ENCODE results near the gene SPNS2.

Gene SPNS2

DNA sequence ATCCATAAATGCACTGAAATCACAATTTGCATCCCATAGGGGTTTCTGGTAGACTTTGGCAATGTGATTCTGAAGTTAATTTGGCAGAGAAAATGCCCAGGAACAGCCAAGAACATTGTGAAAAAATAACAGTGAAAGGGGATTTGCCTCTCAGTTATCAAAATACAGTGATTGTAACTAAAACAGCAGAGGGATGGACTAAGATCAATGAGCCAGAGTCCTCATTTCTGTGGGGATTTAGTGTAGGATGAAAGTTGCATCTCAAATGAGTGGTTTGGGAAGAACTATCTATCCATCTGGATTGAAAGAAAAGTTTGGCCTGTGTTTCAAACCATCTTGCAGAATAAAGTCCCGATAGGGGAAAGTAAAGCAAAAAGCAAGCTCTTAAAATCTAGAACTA, 28.5 kb downstream of the SPNS2 start:
- Mint-ChIP-seq H3K4me3 (no peak overlapping the region), H3K36me3 (ENCODE audit: low read depth) (no peaks in the 10 kb centered on the region), H3K27ac (peak overlapping the region in 2 of 3 experiments; percentile 59 to 68), H3K4me1 (peaks cover 37% of the 10 kb centered on the region), H3K9me3 (no peaks in the 10 kb centered on the region), H3K27me3 (ENCODE audit: low read depth) (peaks cover 9% of the 10 kb centered on the region)
- TF ChIP-seq, protein P1, sequence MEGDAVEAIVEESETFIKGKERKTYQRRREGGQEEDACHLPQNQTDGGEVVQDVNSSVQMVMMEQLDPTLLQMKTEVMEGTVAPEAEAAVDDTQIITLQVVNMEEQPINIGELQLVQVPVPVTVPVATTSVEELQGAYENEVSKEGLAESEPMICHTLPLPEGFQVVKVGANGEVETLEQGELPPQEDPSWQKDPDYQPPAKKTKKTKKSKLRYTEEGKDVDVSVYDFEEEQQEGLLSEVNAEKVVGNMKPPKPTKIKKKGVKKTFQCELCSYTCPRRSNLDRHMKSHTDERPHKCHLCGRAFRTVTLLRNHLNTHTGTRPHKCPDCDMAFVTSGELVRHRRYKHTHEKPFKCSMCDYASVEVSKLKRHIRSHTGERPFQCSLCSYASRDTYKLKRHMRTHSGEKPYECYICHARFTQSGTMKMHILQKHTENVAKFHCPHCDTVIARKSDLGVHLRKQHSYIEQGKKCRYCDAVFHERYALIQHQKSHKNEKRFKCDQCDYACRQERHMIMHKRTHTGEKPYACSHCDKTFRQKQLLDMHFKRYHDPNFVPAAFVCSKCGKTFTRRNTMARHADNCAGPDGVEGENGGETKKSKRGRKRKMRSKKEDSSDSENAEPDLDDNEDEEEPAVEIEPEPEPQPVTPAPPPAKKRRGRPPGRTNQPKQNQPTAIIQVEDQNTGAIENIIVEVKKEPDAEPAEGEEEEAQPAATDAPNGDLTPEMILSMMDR (IDR thresholded peaks at IDR 0.05; ENCODE audit: unreplicated experiment in 3 of 3) = no peak

DNA sequence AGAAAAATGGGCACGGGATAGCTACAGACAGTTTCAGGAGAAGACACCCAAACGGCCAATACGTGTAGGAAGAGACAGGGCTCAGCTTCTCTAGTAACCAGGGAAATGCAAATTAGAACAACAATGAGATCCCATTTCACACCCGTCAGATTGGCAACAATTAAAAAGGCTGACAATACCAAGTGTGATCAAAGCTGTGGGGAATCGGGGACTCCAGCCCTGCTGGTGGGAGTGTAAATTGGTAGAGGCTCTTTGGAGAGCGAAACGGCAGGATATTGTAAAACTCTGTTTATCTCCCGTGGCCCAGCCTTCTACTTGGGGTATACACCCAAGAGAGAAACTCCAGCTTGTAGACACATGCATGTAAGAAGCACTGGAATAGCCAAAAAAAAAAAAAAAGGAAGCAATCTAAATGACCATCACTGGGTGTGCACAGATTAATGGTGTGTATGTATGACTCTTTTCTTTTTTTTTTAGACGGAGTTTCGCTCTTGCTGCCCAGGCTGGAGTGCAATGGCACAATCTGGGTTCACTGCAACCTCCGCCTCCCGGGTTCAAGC, 29.0 kb downstream of the SPNS2 start:
- Mint-ChIP-seq H3K9me3 (no peaks in the 10 kb centered on the region), H3K27me3 (ENCODE audit: low read depth) (peaks cover 9% of the 10 kb centered on the region), H3K27ac (peak overlapping the region in 2 of 3 experiments; percentile 59 to 68), H3K4me1 (peaks cover 36% of the 10 kb centered on the region), H3K36me3 (ENCODE audit: low read depth) (no peaks in the 10 kb centered on the region), H3K4me3 (no peak overlapping the region)
- TF ChIP-seq, protein P1 (IDR thresholded peaks at IDR 0.05; ENCODE audit: unreplicated experiment in 3 of 3) = no peak

DNA sequence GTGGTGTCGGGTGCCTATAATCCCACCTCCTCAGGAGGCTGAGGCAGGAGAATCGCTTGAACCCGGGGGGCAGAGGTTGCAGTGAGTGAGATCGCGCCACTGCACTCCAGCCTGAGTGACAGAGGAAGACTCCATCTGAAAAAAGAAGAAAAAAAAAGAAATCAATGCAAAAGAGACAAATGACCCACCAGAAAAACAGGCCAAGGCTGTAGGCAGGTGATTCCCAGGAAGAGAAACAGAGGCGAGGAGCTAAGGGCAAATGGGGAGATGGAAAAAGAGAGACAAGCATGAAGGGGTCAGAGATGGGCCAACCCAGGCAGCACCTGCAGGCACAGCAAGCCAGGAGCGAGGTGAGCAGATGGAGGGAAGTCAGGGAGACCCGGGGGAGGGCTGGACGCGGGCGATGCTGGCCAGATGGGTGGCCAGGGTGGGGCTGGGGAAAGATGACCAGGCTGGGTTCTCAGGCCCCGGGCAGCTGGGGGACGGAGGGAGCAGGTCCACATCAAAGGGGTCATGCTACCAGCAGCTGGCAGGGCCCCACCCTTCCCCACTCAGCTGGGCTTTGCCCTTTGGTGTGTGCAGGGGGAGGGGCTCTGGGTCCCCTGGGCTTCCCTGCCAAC, 31.0 kb downstream of the SPNS2 start:
- Mint-ChIP-seq H3K4me1 (peaks cover 25% of the 10 kb centered on the region), H3K36me3 (ENCODE audit: low read depth) (no peaks in the 10 kb centered on the region), H3K9me3 (no peaks in the 10 kb centered on the region), H3K27ac (peak overlapping the region in 2 of 3 experiments; percentile 20 to 41), H3K27me3 (ENCODE audit: low read depth) (peaks cover 10% of the 10 kb centered on the region), H3K4me3 (no peak overlapping the region)
- TF ChIP-seq, protein P1 (IDR thresholded peaks at IDR 0.05; ENCODE audit: unreplicated experiment in 3 of 3) = no peak

DNA sequence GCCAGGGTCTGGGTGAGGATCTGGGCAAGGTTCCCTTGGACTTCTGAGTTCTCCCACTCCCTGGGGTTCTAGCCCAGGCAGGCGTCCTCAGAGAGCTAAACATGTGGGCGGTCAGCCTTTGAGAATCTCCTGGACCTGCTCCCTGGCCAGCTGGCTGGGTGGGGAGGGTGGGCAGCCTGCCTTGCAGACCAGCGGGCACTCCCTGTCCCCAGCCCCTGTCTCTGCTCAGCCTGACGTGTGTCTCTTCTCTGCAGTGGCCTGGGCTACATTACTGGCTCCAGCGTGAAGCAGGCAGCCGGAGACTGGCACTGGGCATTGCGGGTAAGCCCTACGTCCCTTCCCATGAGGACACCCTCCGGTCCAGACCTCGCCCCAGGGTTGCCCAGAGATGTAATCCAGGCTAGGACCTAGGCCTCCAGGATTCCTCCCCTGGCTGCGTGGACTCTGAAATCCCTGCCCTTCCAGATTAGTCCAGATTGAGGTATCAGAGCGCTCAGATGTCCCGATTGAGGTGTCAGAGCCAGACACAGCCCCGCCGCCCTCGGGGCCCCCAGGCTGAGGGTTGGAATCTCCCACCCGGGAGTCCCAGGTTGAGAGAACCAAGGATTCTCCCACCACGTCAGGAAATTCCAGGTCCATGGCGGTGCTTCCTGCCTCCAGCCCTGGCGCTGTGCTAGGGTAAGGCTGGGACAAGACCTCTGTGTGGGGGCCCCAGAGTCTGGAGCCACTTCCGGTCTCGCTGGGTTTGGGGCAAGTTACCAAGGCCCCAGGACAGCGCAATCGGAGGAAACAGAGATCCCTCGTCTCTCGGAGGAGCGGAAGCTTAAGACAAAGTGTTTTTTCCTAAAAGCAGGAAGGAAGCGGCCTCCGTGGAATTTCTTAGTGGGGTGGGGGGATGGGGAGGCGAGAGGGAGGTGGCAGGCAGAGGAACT, 32.4 kb downstream of the SPNS2 start:
- peaks cover 10% of the 10 kb centered on the region for H3K27me3 Mint-ChIP-seq (ENCODE audit: low read depth)
- no peaks in the 10 kb centered on the region for H3K9me3 Mint-ChIP-seq
- no peak overlapping the region for H3K27ac Mint-ChIP-seq
- no peaks in the 10 kb centered on the region for H3K36me3 Mint-ChIP-seq (ENCODE audit: low read depth)
- H3K4me3 Mint-ChIP-seq = no peak overlapping the region
- TF ChIP-seq, protein P1 (IDR thresholded peaks at IDR 0.05; ENCODE audit: unreplicated experiment in 3 of 3) = no peak
- H3K4me1 Mint-ChIP-seq = peaks cover 30% of the 10 kb centered on the region

DNA sequence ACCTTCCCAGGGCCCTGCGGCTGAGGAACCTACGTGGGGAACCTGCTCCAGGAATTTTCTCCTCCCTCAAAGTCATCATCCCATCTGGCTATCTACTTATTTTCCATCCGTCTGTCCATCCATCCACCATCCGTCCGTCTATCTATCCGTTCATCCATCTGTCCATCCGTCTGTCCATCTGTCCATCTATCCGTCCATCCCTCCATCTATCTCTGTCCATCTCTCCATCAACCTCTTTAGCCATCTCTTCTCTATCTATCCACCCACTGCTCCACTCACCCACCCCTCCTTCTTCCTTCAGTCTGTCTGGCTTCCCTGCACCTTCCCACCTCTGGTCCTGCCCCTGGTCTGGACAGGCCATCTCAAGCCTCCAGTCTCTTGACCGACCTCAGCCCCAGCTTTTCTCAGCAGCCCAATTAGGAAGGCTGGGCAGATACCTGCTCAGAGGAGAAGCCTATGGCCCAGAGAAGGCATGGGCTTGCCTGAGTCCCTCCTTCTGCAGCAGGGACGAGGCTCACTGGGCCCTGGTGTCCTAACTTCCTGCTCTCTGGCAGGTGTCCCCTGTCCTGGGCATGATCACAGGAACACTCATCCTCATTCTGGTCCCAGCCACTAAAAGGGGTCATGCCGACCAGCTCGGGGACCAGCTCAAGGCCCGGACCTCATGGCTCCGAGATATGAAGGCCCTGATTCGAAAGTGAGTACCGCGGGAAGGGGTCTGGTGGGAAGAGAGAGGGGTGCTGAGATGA, 33.5 kb downstream of the SPNS2 start:
- Mint-ChIP-seq H3K9me3 (no peaks in the 10 kb centered on the region), H3K27me3 (ENCODE audit: low read depth) (peaks cover 10% of the 10 kb centered on the region), H3K4me3 (no peak overlapping the region), H3K4me1 (peaks cover 21% of the 10 kb centered on the region), H3K27ac (peak overlapping the region; percentile 5 to 59 (median 19)), H3K36me3 (ENCODE audit: low read depth) (no peaks in the 10 kb centered on the region)
- TF ChIP-seq, protein P1 (IDR thresholded peaks at IDR 0.05; ENCODE audit: unreplicated experiment in 3 of 3) = no peak
